Caco-2 (cell line): ENCODE results near the gene TIGD1. TPM values are rescaled to one million over a fixed set of nuclear protein-coding genes. Genes with fewer than 3 reads are reported as not detected.

Experiments
- Bru-seq: library from RNA; stranded (reverse); fragments of 400-500 nt; gene quantifications from one replicate; lab custom pipeline; 2021; lab: Mats Ljungman, UMichigan
- BruChase-seq, 2 experiments: library from RNA; stranded (reverse); fragments of 400-500 nt; gene quantifications; one replicate each; lab custom pipeline; 2021; lab: Mats Ljungman, UMichigan
- BruUV-seq: library from RNA; stranded (reverse); fragments of 400-500 nt; replicated peaks from 2 replicates; lab custom pipeline; 2021; lab: Mats Ljungman, UMichigan
- CTCF ChIA-PET: fragments of 300-600 bp; sonication (Branson Sonifier 250); formaldehyde crosslinking; loops from one replicate; lab custom pipeline; 2022; ENCODE audit warnings: antibody characterized with exemption; lab: Charles Lee
- POLR2A ChIA-PET: fragments of 300-600 bp; sonication (Branson Sonifier 250); formaldehyde crosslinking; loops from one replicate; lab custom pipeline; 2022; ENCODE audit warnings: antibody characterized with exemption; lab: Charles Lee
- DNase-seq, 2 experiments: peaks; one replicate each; pipeline versions ENCODE4 v3.0.0 to v3.0.0-alpha.2; 2020 to 2022
- H3K27me3 ChIP-seq: replicated peaks from 2 replicates; pipeline ENCODE4 v1.6.0; 2011; ENCODE audit warnings: low read length; ENCODE audit not compliant: control insufficient read depth, insufficient read depth
- H3K36me3 ChIP-seq: 2 replicates; pipeline ENCODE4 v1.5.1; 2011; ENCODE audit warnings: low read length; ENCODE audit not compliant: control insufficient read depth, insufficient read depth
- H3K4me1 ChIP-seq: fragments of 250-450 bp; sonication (Bioruptor Pico); 2 replicates; pipeline ENCODE4 v1.5.1; 2020; ENCODE audit warnings: mild to moderate bottlenecking
- H3K4me3 ChIP-seq: 2 replicates; pipeline ENCODE4 v1.5.1; 2011; ENCODE audit warnings: low read depth, mild to moderate bottlenecking, control low read depth, low read length
- H3K9me3 ChIP-seq: fragments of 250-450 bp; sonication (Bioruptor Pico); 2 replicates; pipeline ENCODE4 v1.5.1; 2020; ENCODE audit warnings: mild to moderate bottlenecking, moderate library complexity
- H3K27ac Mint-ChIP-seq: one replicate; pipeline ENCODE4 v1.8.0; 2022; ENCODE audit warnings: mixed read lengths; ENCODE audit not compliant: unreplicated experiment
- H3K27me3 Mint-ChIP-seq: one replicate; pipeline ENCODE4 v1.8.0; 2022; ENCODE audit warnings: mixed read lengths; ENCODE audit not compliant: insufficient read depth, unreplicated experiment
- H3K36me3 Mint-ChIP-seq: one replicate; pipeline ENCODE4 v1.8.0; 2022; ENCODE audit warnings: mild to moderate bottlenecking, mixed read lengths; ENCODE audit not compliant: insufficient read depth, unreplicated experiment
- H3K4me1 Mint-ChIP-seq: one replicate; pipeline ENCODE4 v1.8.0; 2022; ENCODE audit warnings: low read depth, mixed read lengths; ENCODE audit not compliant: unreplicated experiment
- H3K4me3 Mint-ChIP-seq: one replicate; pipeline ENCODE4 v1.8.0; 2022; ENCODE audit warnings: mild to moderate bottlenecking, moderate library complexity, mixed read lengths; ENCODE audit not compliant: unreplicated experiment
- H3K9me3 Mint-ChIP-seq: one replicate; pipeline ENCODE4 v1.8.0; 2022; ENCODE audit warnings: mixed read lengths; ENCODE audit not compliant: unreplicated experiment
- intact Hi-C: fragments of 100-400 bp; cut with micrococcal nuclease; formaldehyde crosslinking; loops from one replicate; pipeline ENCODE4 v1.10.0; 2022; ENCODE audit not compliant: unreplicated experiment
- long read RNA-seq: library from polyadenylated mRNA; stranded (forward); transcript quantifications from one replicate; pipeline ENCODE4 v2.0.0, GENCODE V29; 2022
- total RNA-seq: library from RNA; stranded (reverse); gene quantifications from 2 replicates; pipeline ENCODE4 v1.2.3, GENCODE V29; 2022
- TF ChIP-seq, protein P1 (sequence below), 2 experiments: fragments of 200-600 bp in 1 of 2; IDR thresholded peaks; 1 replicate in 1 of 2; 2 replicates in 1 of 2; pipeline versions ENCODE4 v1.5.1 to v1.8.0; 2011 to 2022; ENCODE audit warnings: antibody characterized with exemption in 1 of 2, control low read depth in 1 of 2, inconsistent platforms in 1 of 2, low read depth in 1 of 2, low read length in 1 of 2, mild to moderate bottlenecking in 1 of 2, moderate library complexity in 1 of 2; ENCODE audit not compliant: insufficient read depth in 1 of 2, severe bottlenecking in 1 of 2, unreplicated experiment in 1 of 2

TIGD1 gene
- total RNA-seq (4.4 TPM in 2 replicates), Bru-seq, nascent RNA (percentile 91 among the genes with signal in this experiment), BruChase-seq, experiment 1, labeled RNA remaining after a 2-hour chase (percentile 86 among the genes with signal in this experiment), BruChase-seq, experiment 2, labeled RNA remaining after a 6-hour chase (percentile 69 among the genes with signal in this experiment)
- long read RNA-seq, result 0 reads

DNA sequence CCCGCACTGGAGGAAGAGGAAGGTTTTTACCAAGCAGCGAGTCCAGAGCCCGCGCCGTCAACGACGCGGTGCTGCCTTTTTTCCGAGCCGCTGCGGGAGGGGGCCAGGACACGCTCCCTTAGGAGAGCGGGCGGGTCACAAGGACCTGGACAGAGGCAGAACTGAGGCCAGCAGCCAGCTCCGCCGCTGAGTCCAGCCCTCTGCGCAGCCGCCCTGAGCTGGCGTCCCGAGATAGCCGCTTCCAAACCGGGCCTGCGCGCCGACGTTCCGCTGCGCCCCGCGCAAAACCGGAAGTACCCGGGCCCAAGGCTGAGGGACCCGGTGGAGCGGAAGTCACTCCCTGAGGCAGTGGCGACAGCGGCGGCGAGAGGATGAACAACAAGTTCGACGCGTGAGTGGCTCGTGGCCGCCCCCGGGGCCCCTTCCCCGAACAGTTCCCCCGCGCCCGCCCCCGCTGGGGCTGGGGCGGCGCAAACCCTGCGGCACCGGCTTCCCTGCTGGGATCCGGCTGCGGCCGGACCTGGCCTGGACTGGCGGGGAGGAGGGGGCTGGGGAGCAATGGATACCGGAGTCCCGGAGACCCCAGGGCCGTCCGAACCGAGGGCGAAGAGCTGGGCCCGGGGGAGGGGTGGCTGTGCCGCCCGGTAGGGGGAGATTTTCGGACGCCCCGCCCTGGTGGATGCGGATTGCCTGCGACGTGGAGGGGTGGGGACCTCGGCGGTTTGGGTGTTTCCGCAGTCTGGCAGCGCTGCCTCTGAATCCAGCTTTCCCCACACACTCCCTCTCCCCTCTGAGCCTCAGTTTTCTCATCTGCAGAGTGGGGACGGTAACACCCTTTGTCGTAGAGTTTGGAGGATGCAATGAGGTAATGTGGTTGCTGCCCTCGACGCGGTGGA lies at the start of gene TIGD1, which contains the start of gene EIF4E2:
TSS of gene TIGD1 (minus strand) at position 204 of the 896 bp plus-strand sequence. CDS start 675 bp downstream, outside the sequence.
TSS of gene EIF4E2 (plus strand) at position 336 of the 896 bp plus-strand sequence. CDS start at position 372, 36 bp downstream.
- no peaks in the 10 kb centered on the region for H3K36me3 ChIP-seq
- POLR2A ChIA-PET, result interaction anchor here (0.6 to 1.1 kb wide), 5 partner anchors 18 to 883 kb away, joined by 3 to 4 read pairs (median 4); no protein-coding TSS in a partner anchor
- peaks cover 33% of the 10 kb centered on the region for H3K36me3 Mint-ChIP-seq

DNA sequence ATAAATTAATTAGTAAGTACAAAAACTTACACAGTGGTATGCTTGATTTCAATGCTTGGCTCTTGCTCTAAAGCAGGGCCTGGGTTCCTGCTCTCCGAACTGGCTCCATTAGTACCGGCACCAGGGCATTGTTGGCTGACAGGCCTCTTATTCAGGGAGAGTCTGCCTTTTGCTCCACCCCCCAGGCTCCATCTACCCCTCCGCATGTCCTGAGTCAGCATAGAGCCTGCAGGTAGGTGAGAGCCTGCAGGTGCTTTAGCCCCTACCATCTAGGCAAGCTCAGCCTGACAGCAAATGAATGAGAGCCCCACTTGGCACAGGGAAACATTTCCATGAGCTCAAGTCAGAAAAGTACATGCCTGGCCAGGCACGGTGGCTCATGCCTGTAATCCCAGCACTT lies 47.9 kb upstream of the TIGD1 start:
- no peak overlapping the region for H3K27ac Mint-ChIP-seq
- no peaks in the 10 kb centered on the region for H3K9me3 Mint-ChIP-seq
- POLR2A ChIA-PET, result no interaction called here
- no peak for DNase-seq
- no peak overlapping the region for H3K4me3 ChIP-seq
- H3K4me1 Mint-ChIP-seq, result no peaks in the 10 kb centered on the region
- no TSS peak for BruUV-seq
- H3K4me3 Mint-ChIP-seq, result no peak overlapping the region
- CTCF ChIA-PET, result no interaction called here
- H3K36me3 Mint-ChIP-seq, result no peaks in the 10 kb centered on the region
- H3K4me1 ChIP-seq, result no peaks in the 10 kb centered on the region
- TF ChIP-seq, protein P1, sequence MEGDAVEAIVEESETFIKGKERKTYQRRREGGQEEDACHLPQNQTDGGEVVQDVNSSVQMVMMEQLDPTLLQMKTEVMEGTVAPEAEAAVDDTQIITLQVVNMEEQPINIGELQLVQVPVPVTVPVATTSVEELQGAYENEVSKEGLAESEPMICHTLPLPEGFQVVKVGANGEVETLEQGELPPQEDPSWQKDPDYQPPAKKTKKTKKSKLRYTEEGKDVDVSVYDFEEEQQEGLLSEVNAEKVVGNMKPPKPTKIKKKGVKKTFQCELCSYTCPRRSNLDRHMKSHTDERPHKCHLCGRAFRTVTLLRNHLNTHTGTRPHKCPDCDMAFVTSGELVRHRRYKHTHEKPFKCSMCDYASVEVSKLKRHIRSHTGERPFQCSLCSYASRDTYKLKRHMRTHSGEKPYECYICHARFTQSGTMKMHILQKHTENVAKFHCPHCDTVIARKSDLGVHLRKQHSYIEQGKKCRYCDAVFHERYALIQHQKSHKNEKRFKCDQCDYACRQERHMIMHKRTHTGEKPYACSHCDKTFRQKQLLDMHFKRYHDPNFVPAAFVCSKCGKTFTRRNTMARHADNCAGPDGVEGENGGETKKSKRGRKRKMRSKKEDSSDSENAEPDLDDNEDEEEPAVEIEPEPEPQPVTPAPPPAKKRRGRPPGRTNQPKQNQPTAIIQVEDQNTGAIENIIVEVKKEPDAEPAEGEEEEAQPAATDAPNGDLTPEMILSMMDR (IDR thresholded peaks at IDR 0.05; ENCODE audit: insufficient read depth in 1 of 2, low read depth in 1 of 2, low read length in 1 of 2, severe bottlenecking in 1 of 2, unreplicated experiment in 1 of 2), result no peak
- intact Hi-C loops, result no loop called here
- H3K36me3 ChIP-seq, result no peaks in the 10 kb centered on the region
- H3K27me3 ChIP-seq, result no peaks in the 10 kb centered on the region
- H3K9me3 ChIP-seq, result no peaks in the 10 kb centered on the region
- H3K27me3 Mint-ChIP-seq, result no peaks in the 10 kb centered on the region

More for the DNA sequence above, at the start of gene TIGD1, which contains the start of gene EIF4E2:
- Mint-ChIP-seq H3K27ac (peak within 1 kb of the TSS; percentile 95), H3K27me3 (no peaks in the 10 kb centered on the region), H3K9me3 (no peaks in the 10 kb centered on the region), H3K4me3 (peak within 1 kb of the TSS; percentile 88), H3K4me1 (no peaks in the 10 kb centered on the region)
- peak within 1 kb of the TSS; percentile 50 for H3K4me3 ChIP-seq
- intact Hi-C loops, result no loop called here
- no peaks in the 10 kb centered on the region for H3K9me3 ChIP-seq
- CTCF ChIA-PET, result no interaction called here
- no TSS peak for BruUV-seq
- DNase-seq, result peak; percentile 94 to 95
- H3K27me3 ChIP-seq, result no peaks in the 10 kb centered on the region
- TF ChIP-seq, protein P1 (IDR thresholded peaks at IDR 0.05; ENCODE audit: insufficient read depth in 1 of 2, low read depth in 1 of 2, low read length in 1 of 2, severe bottlenecking in 1 of 2, unreplicated experiment in 1 of 2), result peak in 1 of 2 experiments; percentile 16
- no peaks in the 10 kb centered on the region for H3K4me1 ChIP-seq

DNA sequence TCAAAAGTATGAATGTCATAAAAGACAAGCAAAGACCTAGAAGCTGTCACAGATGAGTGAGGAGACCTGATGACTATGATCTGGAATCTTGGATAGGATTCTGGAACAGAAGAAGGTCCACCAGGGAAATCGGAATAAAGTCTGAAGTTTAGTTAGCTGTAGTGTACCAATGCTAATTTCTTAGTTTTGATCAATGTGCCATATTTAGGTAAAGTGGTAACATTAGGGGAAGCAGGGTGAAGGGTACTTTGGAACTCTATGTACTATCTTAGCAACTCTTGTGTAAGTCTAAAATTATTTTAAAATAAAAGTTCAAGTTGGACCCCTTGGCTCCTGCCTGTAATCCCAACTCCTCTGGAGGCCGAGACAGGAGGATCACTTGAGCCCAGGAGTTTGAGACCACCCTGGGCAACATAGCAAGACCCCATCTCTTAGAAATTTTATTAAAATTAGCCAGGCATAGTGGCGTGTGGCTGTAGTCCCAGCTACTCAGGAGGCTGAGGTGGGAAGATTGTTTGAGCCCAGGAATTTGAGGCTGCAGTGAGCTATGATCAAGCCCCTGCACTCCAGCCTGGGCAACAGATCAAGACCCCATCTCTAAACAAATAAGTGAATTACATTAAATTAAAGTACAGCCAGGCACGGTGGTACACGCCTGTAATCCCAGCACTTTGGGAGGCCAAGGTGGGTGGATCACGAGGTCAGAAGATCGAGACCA lies 47.2 kb upstream of the TIGD1 start:
- Mint-ChIP-seq H3K27me3 (no peaks in the 10 kb centered on the region), H3K36me3 (no peaks in the 10 kb centered on the region), H3K4me1 (no peaks in the 10 kb centered on the region), H3K27ac (no peak overlapping the region), H3K4me3 (no peak overlapping the region), H3K9me3 (no peaks in the 10 kb centered on the region)
- H3K27me3 ChIP-seq, result no peaks in the 10 kb centered on the region
- ChIA-PET POLR2A (no interaction called here), CTCF (no interaction called here)
- DNase-seq, result no peak
- no peak overlapping the region for H3K4me3 ChIP-seq
- H3K9me3 ChIP-seq, result no peaks in the 10 kb centered on the region
- H3K36me3 ChIP-seq, result no peaks in the 10 kb centered on the region
- no TSS peak for BruUV-seq
- intact Hi-C loops, result no loop called here
- H3K4me1 ChIP-seq, result no peaks in the 10 kb centered on the region
- TF ChIP-seq, protein P1 (IDR thresholded peaks at IDR 0.05; ENCODE audit: insufficient read depth in 1 of 2, low read depth in 1 of 2, low read length in 1 of 2, severe bottlenecking in 1 of 2, unreplicated experiment in 1 of 2), result no peak
